H1 (cell line): ENCODE measurements around the gene PDE8A. TPM values are rescaled to one million over a fixed set of nuclear protein-coding genes. Genes with fewer than 3 reads are reported as not detected.

Source experiments
- CTCF ChIA-PET: fragments of 300-600 bp; sonication (Branson Sonifier 250); formaldehyde crosslinking; loops from one replicate; lab custom pipeline; 2021; ENCODE audit not compliant: partially characterized antibody; lab: Charles Lee
- POLR2A ChIA-PET: fragments of 300-600 bp; sonication (Branson Sonifier 250); formaldehyde crosslinking; loops from one replicate; lab custom pipeline; 2021; ENCODE audit warnings: inconsistent platforms; ENCODE audit not compliant: partially characterized antibody; lab: Charles Lee
- DNase-seq, 2 experiments: peaks; one replicate each; pipeline versions ENCODE4 v3.0.0 to v3.0.0-alpha.2; 2010 to 2022; ENCODE audit warnings: low spot score in 2 of 2, low read depth in 1 of 2, mixed read lengths in 1 of 2
- FAIRE-seq: peaks from 2 replicates; lab custom pipeline; 2011; peaks lifted over from hg19 to GRCh38; lab: Jason Lieb, UNC
- H2AFZ ChIP-seq: 2 replicates; pipeline ENCODE4 v1.8.1; 2012; ENCODE audit warnings: low read length, inconsistent platforms
- H2AK5ac ChIP-seq: 2 replicates; pipeline ENCODE4 v1.6.1; 2013; ENCODE audit warnings: low read depth, low read length
- H2BK120ac ChIP-seq: replicated peaks from 2 replicates; pipeline ENCODE3; 2013; ENCODE audit warnings: low read depth, low read length, inconsistent platforms
- H2BK12ac ChIP-seq: 2 replicates; pipeline ENCODE4 v1.6.1; 2013; ENCODE audit warnings: low read depth, low read length
- H2BK15ac ChIP-seq: 2 replicates; pipeline ENCODE4 v1.6.1; 2013; ENCODE audit warnings: low read length
- H2BK20ac ChIP-seq: 2 replicates; pipeline ENCODE4 v1.6.1; 2013; ENCODE audit warnings: low read length
- H2BK5ac ChIP-seq: 2 replicates; pipeline ENCODE4 v1.6.1; 2013; ENCODE audit warnings: low read depth, low read length
- H3K14ac ChIP-seq: 2 replicates; pipeline ENCODE4 v1.6.1; 2013; ENCODE audit warnings: inconsistent platforms; ENCODE audit not compliant: insufficient read length
- H3K18ac ChIP-seq: 2 replicates; pipeline ENCODE4 v1.6.1; 2013; ENCODE audit warnings: low read length; ENCODE audit errors: extremely low read depth
- H3K23ac ChIP-seq: 2 replicates; pipeline ENCODE4 v1.6.1; 2013; ENCODE audit warnings: inconsistent platforms; ENCODE audit not compliant: insufficient read length
- H3K23me2 ChIP-seq: 2 replicates; pipeline ENCODE4 v1.6.1; 2013; ENCODE audit warnings: low read depth, low read length
- H3K27ac ChIP-seq: 2 replicates; pipeline ENCODE4 v1.6.1; 2011; ENCODE audit warnings: low read depth, low read length, inconsistent platforms
- H3K27me3 ChIP-seq, 4 experiments: replicated peaks in 1 of 4; 1 replicate in 1 of 4; 2 replicates in 3 of 4; pipeline versions ENCODE4 v1.6.1 to v1.8.1; 2011 to 2013; ENCODE audit warnings: low read length in 3 of 4, mild to moderate bottlenecking in 3 of 4, inconsistent platforms in 2 of 4, mixed read lengths in 2 of 4, moderate library complexity in 1 of 4; ENCODE audit not compliant: control insufficient read depth in 3 of 4, insufficient read depth in 3 of 4; ENCODE audit errors: extremely low read depth in 1 of 4
- H3K36me3 ChIP-seq, 4 experiments: 2 replicates each; pipeline versions ENCODE4 v1.6.1 to v1.8.1; 2011 to 2013; ENCODE audit warnings: mild to moderate bottlenecking in 4 of 4, low read length in 3 of 4, moderate library complexity in 2 of 4, control low read depth in 1 of 4, inconsistent platforms in 1 of 4; ENCODE audit not compliant: insufficient read depth in 4 of 4, control insufficient read depth in 2 of 4
- H3K4ac ChIP-seq: replicated peaks from 2 replicates; pipeline ENCODE3; 2013; ENCODE audit warnings: low read length, low read depth, mixed read lengths, inconsistent platforms; ENCODE audit not compliant: insufficient read length
- H3K4me1 ChIP-seq, 4 experiments: replicated peaks in 1 of 4; 1 replicate in 1 of 4; 2 replicates in 3 of 4; pipeline versions ENCODE4 v1.6.1 to v1.8.1; 2011 to 2013; ENCODE audit warnings: low read length in 3 of 4, inconsistent platforms in 2 of 4, mixed read lengths in 1 of 4; ENCODE audit not compliant: insufficient read depth in 4 of 4, control insufficient read depth in 3 of 4
- H3K4me2 ChIP-seq, 2 experiments: 2 replicates each; pipeline versions ENCODE4 v1.6.1 to v1.8.1; 2011 to 2013; ENCODE audit warnings: low read depth in 2 of 2, low read length in 2 of 2, control low read depth in 1 of 2, inconsistent platforms in 1 of 2, mild to moderate bottlenecking in 1 of 2; ENCODE audit not compliant: insufficient read depth in 1 of 2
- H3K4me3 ChIP-seq, 4 experiments: fragments of 200-600, 300-600 bp in 1 of 4; sonication (generic), shearing (Covaris generic), sonication (Bioruptor Twin) in 1 of 4; 2 replicates each; pipeline versions ENCODE4 v1.5.1 to v1.8.1; 2011 to 2016; ENCODE audit warnings: low read length in 4 of 4, low read depth in 3 of 4, control low read depth in 2 of 4, inconsistent platforms in 2 of 4, mild to moderate bottlenecking in 2 of 4, mixed read lengths in 1 of 4, moderate library complexity in 1 of 4; ENCODE audit not compliant: insufficient read depth in 2 of 4; ENCODE audit errors: extremely low read depth in 1 of 4
- H3K56ac ChIP-seq: replicated peaks from 2 replicates; pipeline ENCODE3; 2013; ENCODE audit warnings: low read depth, mild to moderate bottlenecking, mixed read lengths, low read length, inconsistent platforms; ENCODE audit not compliant: insufficient read length
- H3K79me1 ChIP-seq: 2 replicates; pipeline ENCODE4 v1.6.1; 2013; ENCODE audit warnings: low read depth, low read length, control low read depth
- H3K79me2 ChIP-seq, 2 experiments: 2 replicates each; pipeline versions ENCODE4 v1.6.1 to v1.8.1; 2012 to 2013; ENCODE audit warnings: low read length in 2 of 2, mild to moderate bottlenecking in 2 of 2, inconsistent platforms in 1 of 2; ENCODE audit not compliant: insufficient read depth in 2 of 2, control insufficient read depth in 1 of 2
- H3K9ac ChIP-seq, 4 experiments: replicated peaks in 1 of 4; 1 replicate in 1 of 4; 2 replicates in 3 of 4; pipeline versions ENCODE4 v1.6.1 to v1.8.1; 2011 to 2013; ENCODE audit warnings: low read depth in 3 of 4, low read length in 3 of 4, control low read depth in 2 of 4, mild to moderate bottlenecking in 2 of 4, moderate library complexity in 2 of 4, inconsistent platforms in 1 of 4; ENCODE audit errors: extremely low read depth in 1 of 4
- H3K9me3 ChIP-seq, 2 experiments: 2 replicates each; pipeline versions ENCODE4 v1.6.1 to v1.8.1; 2012 to 2013; ENCODE audit warnings: mild to moderate bottlenecking in 2 of 2, moderate library complexity in 2 of 2, control low read depth in 1 of 2, inconsistent platforms in 1 of 2, low read depth in 1 of 2, low read length in 1 of 2, mixed read lengths in 1 of 2; ENCODE audit not compliant: insufficient read depth in 2 of 2
- H4K20me1 ChIP-seq, 2 experiments: replicated peaks in 1 of 2; 2 replicates each; pipeline versions ENCODE3 to v1.8.1; 2011 to 2013; ENCODE audit warnings: inconsistent platforms in 2 of 2, low read length in 2 of 2, mild to moderate bottlenecking in 1 of 2; ENCODE audit not compliant: insufficient read depth in 2 of 2, control insufficient read depth in 1 of 2
- H4K5ac ChIP-seq: 2 replicates; pipeline ENCODE4 v1.6.1; 2013; ENCODE audit warnings: low read length, low read depth, mixed read lengths, inconsistent platforms; ENCODE audit not compliant: insufficient read length
- H4K8ac ChIP-seq: 2 replicates; pipeline ENCODE4 v1.8.0; 2013; ENCODE audit warnings: mild to moderate bottlenecking, moderate library complexity, low read length, inconsistent platforms; ENCODE audit not compliant: insufficient read depth; ENCODE audit errors: extremely low read depth
- H4K91ac ChIP-seq: replicated peaks from 2 replicates; pipeline ENCODE3; 2013; ENCODE audit warnings: low read length, mixed read lengths, inconsistent platforms; ENCODE audit not compliant: insufficient read length
- ASH2L ChIP-seq: fragments of 200-600, 300-600 bp; sonication (generic); IDR thresholded peaks from one replicate; pipeline ENCODE4 v1.7.1; 2017; ENCODE audit warnings: low read length
- E2F6 ChIP-seq: IDR thresholded peaks from 2 replicates; pipeline ENCODE4 v1.6.1; 2012; ENCODE audit warnings: inconsistent platforms
- EGR1 ChIP-seq: IDR thresholded peaks from 2 replicates; pipeline ENCODE4 v1.6.1; 2011; ENCODE audit warnings: low read depth, low read length, borderline replicate concordance
- FOSL1 ChIP-seq: IDR thresholded peaks from 2 replicates; pipeline ENCODE4 v1.6.1; 2011; ENCODE audit warnings: mild to moderate bottlenecking, low read depth, low read length, moderate library complexity; ENCODE audit not compliant: insufficient read depth
- KDM1A ChIP-seq: fragments of 200-600, 300-600 bp; sonication (generic); IDR thresholded peaks from 2 replicates; pipeline ENCODE4 v1.7.1; 2016; ENCODE audit warnings: mild to moderate bottlenecking, low read length, borderline replicate concordance
- MAFK ChIP-seq: IDR thresholded peaks from 2 replicates; pipeline ENCODE4 v1.6.1; 2012; ENCODE audit warnings: low read depth, mild to moderate bottlenecking, improper control_type of control experiment, low read length
- NRF1 ChIP-seq: IDR thresholded peaks from 2 replicates; pipeline ENCODE4 v1.6.1; 2011; ENCODE audit warnings: mild to moderate bottlenecking, low read depth, low read length, improper control_type of control experiment
- POU5F1 ChIP-seq: IDR thresholded peaks from 2 replicates; pipeline ENCODE4 v1.6.1; 2011; ENCODE audit warnings: low read depth, mild to moderate bottlenecking, low read length, moderate library complexity
- RBBP5 ChIP-seq: IDR thresholded peaks from 2 replicates; pipeline ENCODE4 v1.7.1; 2012; ENCODE audit warnings: low read depth, mild to moderate bottlenecking, inconsistent platforms, low read length, moderate library complexity, borderline replicate concordance
- USF2 ChIP-seq: IDR thresholded peaks from 2 replicates; pipeline ENCODE4 v1.6.1; 2011; ENCODE audit warnings: low read length, improper control_type of control experiment
- WGBS, 2 experiments: shearing (Covaris generic) in 1 of 2; methylation state at CpG; one replicate each; pipeline versions ENCODE4 v1.1.6 to v1.1.7; 2013 to 2015; ENCODE audit warnings: low lambda C conversion rate in 2 of 2, mixed read lengths in 2 of 2, inconsistent platforms in 1 of 2, low coverage in 1 of 2, missing lambda C conversion rate in 1 of 2; ENCODE audit not compliant: insufficient replicate concordance in 2 of 2, insufficient coverage in 1 of 2, insufficient read length in 1 of 2; ENCODE audit errors: extremely low coverage in 1 of 2, missing lambda C conversion rate in 1 of 2; 5-methylcytosine and 5-hydroxymethylcytosine counted together
- polyA plus RNA-seq, 7 experiments: library from polyadenylated mRNA; depleted of rRNA in 3 of 7; stranded (reverse) in 5 of 7; unstranded in 2 of 7; fragments of >200 nt in 5 of 7; fragments of 200-250 nt in 2 of 7; gene quantifications; 1 replicate in 5 of 7; 2 replicates in 1 of 7; 4 replicates in 1 of 7; pipeline versions ENCODE4 v1.2.1 to v1.2.3, GENCODE V29; 2011 to 2013; ENCODE audit warnings: missing spikeins in 2 of 7, mixed read lengths in 2 of 7
- total RNA-seq: library from RNA; stranded (reverse); fragmentation: NEBNext Ultra II Directional; extraction: Animal tissue kit (Norgen Biotek cat#: 25700); gene quantifications from 2 replicates; pipeline ENCODE4 v1.2.1, GENCODE V29; 2021

Gene PDE8A
- total and polyA plus RNA-seq, 2 of the 8 experiments (the other 6 are each of a cell fraction or from before 2014, with no cell fraction given) = 6.9 to 7.8 TPM

- H3K14ac ChIP-seq = no peak overlapping the region
- no peaks in the 10 kb centered on the region; a peak in 1 of 4 replicates for H3K79me2 ChIP-seq
- H3K9me3 ChIP-seq = no peaks in the 10 kb centered on the region
- H2BK5ac ChIP-seq = no peak overlapping the region
- H3K9ac ChIP-seq = no peak overlapping the region
- H3K23ac ChIP-seq = no peak overlapping the region
- no peaks in the 10 kb centered on the region; the same call in 1 of the 2 replicates for H3K23me2 ChIP-seq
- no peak overlapping the region for H2AK5ac ChIP-seq
- peaks cover 2% of the 10 kb centered on the region; the same call in 1 of the 2 replicates for H3K79me1 ChIP-seq
- H3K18ac ChIP-seq = no peak overlapping the region
- no peak overlapping the region for H3K4ac ChIP-seq
- H4K5ac ChIP-seq = no peak overlapping the region
- H3K56ac ChIP-seq = no peak overlapping the region
- no peak overlapping the region for H3K4me3 ChIP-seq
- H2AFZ ChIP-seq = no peak overlapping the region
- H4K91ac ChIP-seq = no peak overlapping the region
- H2BK15ac ChIP-seq = no peak overlapping the region
- H3K4me2 ChIP-seq = no peak overlapping the region
- POLR2A ChIA-PET = no interaction called here
- no peaks in the 10 kb centered on the region for H3K36me3 ChIP-seq
- 61% methylated on average over 3 of the region's 3 CpGs; no CpG with 5 or more reads in 1 of the 2 experiments for WGBS, 2 experiments
- no peak overlapping the region for H3K27ac ChIP-seq
- no peak for DNase-seq
- H4K20me1 ChIP-seq = no peaks in the 10 kb centered on the region
- H2BK12ac ChIP-seq = no peak overlapping the region
- H2BK20ac ChIP-seq = no peak overlapping the region
- no peaks in the 10 kb centered on the region for H3K4me1 ChIP-seq
- no peak for FAIRE-seq
- no peak for TF ChIP-seq POU5F1
- no peak for TF ChIP-seq RBBP5
- TF ChIP-seq USF2 = no peak
- no peak for TF ChIP-seq KDM1A
- no peak for TF ChIP-seq FOSL1
- TF ChIP-seq EGR1 = no peak
- no peak for TF ChIP-seq NRF1
- no peak for TF ChIP-seq MAFK
- no peak for TF ChIP-seq E2F6
- no peak for TF ChIP-seq ASH2L
- TF ChIP-seq, all 59 proteins: peak for 0
- H3K27me3 ChIP-seq = no peaks in the 10 kb centered on the region
- H2BK120ac ChIP-seq = no peak overlapping the region
- no peak overlapping the region for H4K8ac ChIP-seq
- CTCF ChIA-PET = interaction anchor here (1.1 to 4.1 kb wide), 10 partner anchors 10 to 166 kb away, joined by 3 to 20 read pairs (median 6); no protein-coding TSS in a partner anchor
Measured at GRCh38 chr15:85011160-85011571, 29.5 kb downstream of the PDE8A start.
